HG02938 (cell line): ENCODE data around the gene RBM19.

ENCODE experiments used
- ATAC-seq: cut with Tn5 transposase; IDR thresholded peaks from one replicate; pipeline ENCODE4 v1.9.1; 2021; ENCODE audit warnings: mild to moderate bottlenecking, moderate library complexity; ENCODE audit not compliant: unreplicated experiment

Gene RBM19

GRCh38 chr12:113793250-113793649, 172.9 kb downstream of the RBM19 start:
- ATAC-seq: no peak

GRCh38 chr12:113792450-113792849, 173.7 kb downstream of the RBM19 start:
- no peak for ATAC-seq

- ATAC-seq: no peak
Measured at GRCh38 chr12:113788020-113788856, 177.9 kb downstream of the RBM19 start.

- no peak for ATAC-seq
Measured at GRCh38 chr12:113786107-113786506, 180.0 kb downstream of the RBM19 start.

- no peak for ATAC-seq
Measured at GRCh38 chr12:113783811-113784210, 182.3 kb downstream of the RBM19 start.

- no peak for ATAC-seq
Measured at GRCh38 chr12:113782873-113783272, 183.3 kb downstream of the RBM19 start.

GRCh38 chr12:113781415-113782198, 184.5 kb downstream of the RBM19 start:
- ATAC-seq: no peak

- no peak for ATAC-seq
Measured at GRCh38 chr12:113779774-113780173, 186.4 kb downstream of the RBM19 start.

GRCh38 chr12:113778432-113779132, 187.5 kb downstream of the RBM19 start:
- no peak for ATAC-seq

- ATAC-seq: no peak
Measured at GRCh38 chr12:113777751-113778150, 188.4 kb downstream of the RBM19 start.

GRCh38 chr12:113776536-113776935, 189.6 kb downstream of the RBM19 start:
- no peak for ATAC-seq

- ATAC-seq: no peak
Measured at GRCh38 chr12:113774526-113774925, 191.6 kb downstream of the RBM19 start.

- no peak for ATAC-seq
Measured at GRCh38 chr12:113772505-113773030, 193.6 kb downstream of the RBM19 start.

GRCh38 chr12:113770389-113770865, 195.7 kb downstream of the RBM19 start:
- no peak for ATAC-seq

GRCh38 chr12:113769305-113769704, 196.8 kb downstream of the RBM19 start:
- no peak for ATAC-seq

GRCh38 chr12:113768850-113769249, 197.3 kb downstream of the RBM19 start:
- ATAC-seq: no peak

GRCh38 chr12:113766879-113767878, 198.9 kb downstream of the RBM19 start:
- no peak for ATAC-seq
